Esophagus muscularis mucosa (tissue), 4 donors: ENCODE results near the gene MEG3. TPM values are rescaled to one million over a fixed set of nuclear protein-coding genes. Genes with fewer than 3 reads are reported as not detected.

Source experiments
- DNase-seq: peaks from one replicate; pipeline ENCODE4 v3.0.0-alpha.2; 2017; ENCODE audit errors: extremely low spot score
- H3K27ac ChIP-seq, 4 donors: fragments of 200-600 bp; sonication (generic); replicated peaks in 1 of 4; 1 replicate in 3 of 4; 2 replicates in 1 of 4; pipeline ENCODE4 v1.5.1; 2016 to 2019; ENCODE audit warnings: mild to moderate bottlenecking in 1 of 4
- H3K27me3 ChIP-seq, 4 donors: fragments of 200-600 bp; sonication (generic); one replicate each; pipeline versions ENCODE4 v1.5.1 to v1.6.0; 2016 to 2019
- H3K36me3 ChIP-seq, 4 donors: fragments of 200-600 bp; sonication (generic); one replicate each; pipeline ENCODE4 v1.5.1; 2016 to 2019
- H3K4me1 ChIP-seq, 4 donors: fragments of 200-600 bp; sonication (generic); one replicate each; pipeline ENCODE4 v1.5.1; 2016 to 2019
- H3K4me3 ChIP-seq, 4 donors: fragments of 200-600 bp; sonication (generic); 1 replicate in 2 of 4; 2 replicates in 2 of 4; pipeline ENCODE4 v1.5.1; 2016 to 2019; ENCODE audit warnings: mild to moderate bottlenecking in 4 of 4, moderate library complexity in 1 of 4
- H3K9me3 ChIP-seq, 4 donors: fragments of 200-600 bp; sonication (generic); 1 replicate in 3 of 4; 2 replicates in 1 of 4; pipeline ENCODE4 v1.5.1; 2016 to 2019
- EP300 ChIP-seq: sonication (generic); formaldehyde crosslinking; IDR thresholded peaks from one replicate; pipeline ENCODE4 v1.6.1; 2017; ENCODE audit warnings: antibody characterized with exemption
- POLR2A ChIP-seq: fragments of 450-650 bp; IDR thresholded peaks from one replicate; pipeline ENCODE4 v1.6.1; 2017; ENCODE audit warnings: antibody characterized with exemption, moderate library complexity, mild to moderate bottlenecking, low read depth
- POLR2AphosphoS5 ChIP-seq, 2 donors: sonication (generic); formaldehyde crosslinking; IDR thresholded peaks; one replicate each; pipeline ENCODE4 v1.6.1; 2017; ENCODE audit warnings: antibody characterized with exemption in 2 of 2
- WGBS: methylation state at CpG from one replicate; pipeline ENCODE4 v1.1.5; 2018; 5-methylcytosine and 5-hydroxymethylcytosine counted together
- intact Hi-C: fragments of 100-400 bp; cut with DNase I; formaldehyde crosslinking; loops from one replicate; pipeline ENCODE4 v1.15.1; 2023
- total RNA-seq, 4 donors: library from RNA; depleted of rRNA; stranded (reverse); fragments of >200 nt; gene quantifications; one replicate each; pipeline versions ENCODE4 v1.1.0 to v1.2.1, GENCODE V29; 2016
- TF ChIP-seq, protein P1 (sequence below), 3 experiments: fragments of 200-600 bp in 2 of 3; fragments of 450-650 bp in 1 of 3; sonication (generic) in 2 of 3; IDR thresholded peaks; one replicate each; pipeline ENCODE4 v1.5.1; 2017 to 2019; ENCODE audit warnings: antibody characterized with exemption in 3 of 3, mild to moderate bottlenecking in 2 of 3, moderate library complexity in 1 of 3

The MEG3 gene
- total RNA-seq, 4 donors from 2014 or later, result 9.4 to 53.2 (median 22.1) TPM

DNA sequence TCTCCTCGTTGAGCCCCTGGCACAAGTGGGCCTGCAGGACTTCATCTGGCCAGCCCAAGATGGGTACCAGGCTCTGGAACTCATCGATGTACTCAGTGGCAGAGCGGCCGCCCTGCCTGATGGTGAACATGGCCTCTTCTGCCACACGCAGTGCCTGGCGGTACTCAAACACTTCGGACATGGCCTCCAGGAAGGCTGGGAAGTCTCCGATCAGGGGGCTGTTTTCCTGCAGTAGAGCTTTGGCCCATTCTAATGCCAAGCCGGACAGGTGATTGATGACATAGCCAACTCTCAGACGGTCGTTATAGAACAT is 57.8 kb downstream of the MEG3 start:
- no peak for DNase-seq
- no peak overlapping the region for H3K4me3 ChIP-seq
- peaks cover 0 to 4% (median 2%) of the 10 kb centered on the region in 4 donors for H3K4me1 ChIP-seq
- H3K36me3 ChIP-seq, result no peaks in the 10 kb centered on the region
- TF ChIP-seq EP300 (no peak), POLR2AphosphoS5 (IDR thresholded peaks at IDR 0.05) (no peak), POLR2A (no peak)
- TF ChIP-seq, protein P1, sequence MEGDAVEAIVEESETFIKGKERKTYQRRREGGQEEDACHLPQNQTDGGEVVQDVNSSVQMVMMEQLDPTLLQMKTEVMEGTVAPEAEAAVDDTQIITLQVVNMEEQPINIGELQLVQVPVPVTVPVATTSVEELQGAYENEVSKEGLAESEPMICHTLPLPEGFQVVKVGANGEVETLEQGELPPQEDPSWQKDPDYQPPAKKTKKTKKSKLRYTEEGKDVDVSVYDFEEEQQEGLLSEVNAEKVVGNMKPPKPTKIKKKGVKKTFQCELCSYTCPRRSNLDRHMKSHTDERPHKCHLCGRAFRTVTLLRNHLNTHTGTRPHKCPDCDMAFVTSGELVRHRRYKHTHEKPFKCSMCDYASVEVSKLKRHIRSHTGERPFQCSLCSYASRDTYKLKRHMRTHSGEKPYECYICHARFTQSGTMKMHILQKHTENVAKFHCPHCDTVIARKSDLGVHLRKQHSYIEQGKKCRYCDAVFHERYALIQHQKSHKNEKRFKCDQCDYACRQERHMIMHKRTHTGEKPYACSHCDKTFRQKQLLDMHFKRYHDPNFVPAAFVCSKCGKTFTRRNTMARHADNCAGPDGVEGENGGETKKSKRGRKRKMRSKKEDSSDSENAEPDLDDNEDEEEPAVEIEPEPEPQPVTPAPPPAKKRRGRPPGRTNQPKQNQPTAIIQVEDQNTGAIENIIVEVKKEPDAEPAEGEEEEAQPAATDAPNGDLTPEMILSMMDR (IDR thresholded peaks at IDR 0.05), result no peak
- peaks cover 0 to 11% (median 0%) of the 10 kb centered on the region in 4 donors for H3K27me3 ChIP-seq
- intact Hi-C loops, result no loop called here
- 94% methylated on average over 11 of the region's 11 CpGs for WGBS
- no peaks in the 10 kb centered on the region for H3K9me3 ChIP-seq
- no peak overlapping the region for H3K27ac ChIP-seq

DNA sequence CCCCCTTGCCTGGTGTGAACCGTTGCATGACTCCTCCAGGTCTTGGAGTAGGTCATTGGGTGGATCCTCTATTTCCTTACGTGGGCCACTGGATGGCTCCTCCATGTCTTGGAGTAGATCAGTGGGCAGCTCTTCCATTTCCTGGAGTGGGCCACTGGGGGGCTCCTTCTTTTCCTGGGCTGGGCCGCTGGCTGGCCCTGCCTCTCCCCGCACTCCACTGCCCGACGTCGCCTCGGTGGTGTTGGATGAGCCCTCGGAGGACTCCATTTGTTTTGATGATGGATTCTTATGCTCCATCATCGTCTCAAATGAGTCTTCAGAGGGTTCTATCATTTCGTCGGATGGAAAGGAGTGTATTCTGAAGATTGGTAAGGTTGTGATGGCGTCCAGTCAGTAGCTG is 58.5 kb downstream of the MEG3 start:
- WGBS, result 92% methylated on average over 11 of the region's 13 CpGs

DNA sequence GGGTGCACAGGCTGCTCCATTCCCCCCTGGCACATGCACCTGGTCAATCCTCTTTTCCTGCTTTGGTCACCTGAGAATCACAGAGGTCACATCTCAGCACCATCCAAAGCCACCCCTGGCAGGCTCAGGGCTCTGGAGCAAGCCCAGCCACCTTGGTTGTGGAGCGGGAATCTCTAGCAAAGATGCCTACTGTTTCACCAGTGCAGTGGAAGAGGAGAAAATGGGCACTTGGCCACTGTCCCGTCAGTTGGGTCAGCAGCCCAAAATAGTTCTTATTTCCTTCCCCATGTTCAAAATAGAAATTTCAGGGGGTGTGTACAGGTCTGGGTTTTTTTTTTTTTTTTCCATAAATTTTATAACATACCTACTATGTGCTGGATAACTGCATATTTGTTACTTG is 59.3 kb downstream of the MEG3 start:
- H3K4me1 ChIP-seq, result peaks cover 0 to 4% (median 2%) of the 10 kb centered on the region in 4 donors
- H3K27ac ChIP-seq, result no peak overlapping the region
- TF ChIP-seq, protein P1 (IDR thresholded peaks at IDR 0.05), result no peak
- TF ChIP-seq POLR2AphosphoS5 (IDR thresholded peaks at IDR 0.05), result no peak
- no peak for TF ChIP-seq POLR2A
- TF ChIP-seq EP300, result no peak
- intact Hi-C loops, result no loop called here
- H3K9me3 ChIP-seq, result no peaks in the 10 kb centered on the region
- H3K36me3 ChIP-seq, result no peaks in the 10 kb centered on the region
- no peak overlapping the region for H3K4me3 ChIP-seq
- H3K27me3 ChIP-seq, result no peaks in the 10 kb centered on the region
- DNase-seq, result no peak
- WGBS, result 62% methylated on average over 2 of the region's 2 CpGs

More for the DNA sequence above, 58.5 kb downstream of the MEG3 start:
- TF ChIP-seq EP300 (no peak), POLR2A (no peak)
- TF ChIP-seq, protein P1 (IDR thresholded peaks at IDR 0.05), result no peak
- Histone ChIP-seq H3K27me3 (peaks cover 0 to 3% (median 0%) of the 10 kb centered on the region in 4 donors), H3K4me3 (no peak overlapping the region), H3K4me1 (peaks cover 0 to 4% (median 2%) of the 10 kb centered on the region in 4 donors), H3K9me3 (no peaks in the 10 kb centered on the region), H3K36me3 (no peaks in the 10 kb centered on the region), H3K27ac (no peak overlapping the region)
- intact Hi-C loops, result no loop called here
- DNase-seq, result no peak

DNA sequence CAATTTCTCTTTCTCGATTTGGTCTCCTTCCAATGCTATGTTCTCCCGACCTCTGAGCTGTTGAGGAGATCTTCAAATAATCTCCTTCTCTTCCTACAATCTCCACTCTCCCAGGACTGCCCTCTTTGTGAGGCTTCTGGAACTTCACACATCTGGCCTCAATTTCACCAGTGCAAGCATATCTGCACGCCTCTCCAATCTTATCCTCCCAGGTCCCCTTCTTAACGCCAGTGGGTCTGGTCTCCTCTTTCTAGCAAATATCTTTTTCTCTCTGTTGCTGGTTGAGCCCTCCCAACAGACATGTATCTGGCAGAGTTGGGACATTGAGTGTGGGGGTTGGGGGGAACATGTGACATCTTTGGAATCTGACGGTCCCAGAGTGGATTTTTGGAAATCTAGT is 59.7 kb downstream of the MEG3 start:
- H3K27me3 ChIP-seq, result no peaks in the 10 kb centered on the region
- no peak for DNase-seq
- H3K4me3 ChIP-seq, result no peak overlapping the region
- no peak overlapping the region for H3K27ac ChIP-seq
- TF ChIP-seq POLR2AphosphoS5 (IDR thresholded peaks at IDR 0.05), result no peak
- TF ChIP-seq, protein P1 (IDR thresholded peaks at IDR 0.05), result no peak
- TF ChIP-seq POLR2A, result no peak
- TF ChIP-seq EP300, result no peak
- WGBS, result 64% methylated on average over 5 of the region's 5 CpGs
- intact Hi-C loops, result no loop called here
- no peaks in the 10 kb centered on the region for H3K36me3 ChIP-seq
- H3K9me3 ChIP-seq, result no peaks in the 10 kb centered on the region
- H3K4me1 ChIP-seq, result peaks cover 0 to 4% (median 2%) of the 10 kb centered on the region in 4 donors

DNA sequence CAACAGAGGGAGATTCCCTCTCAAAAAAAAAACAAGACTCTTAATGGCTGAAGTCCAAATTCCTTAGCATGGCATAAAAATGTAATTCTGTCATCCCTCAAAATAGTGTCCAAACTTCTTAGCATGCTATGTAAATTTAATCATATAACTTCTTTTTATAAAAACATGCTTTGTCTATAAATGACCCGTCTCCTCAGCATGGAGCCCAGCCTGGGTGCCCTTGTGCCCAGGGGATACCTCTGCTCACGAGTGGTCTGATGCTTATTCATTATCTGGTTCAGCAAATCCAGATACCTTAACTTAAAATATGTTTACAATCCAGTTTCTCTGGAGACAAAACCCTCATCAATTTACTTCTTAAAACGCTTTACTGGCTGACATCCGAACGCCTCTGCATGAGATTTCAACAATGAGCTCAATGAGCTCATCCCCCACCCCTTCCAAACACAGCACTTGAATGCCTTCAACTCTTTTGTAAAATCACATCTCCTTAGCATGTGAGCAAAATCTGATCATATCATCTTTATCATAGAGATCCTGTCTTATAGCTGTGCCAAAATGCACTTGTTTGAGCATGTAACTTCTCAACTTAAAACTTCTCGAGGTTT is 61.9 kb downstream of the MEG3 start:
- peaks cover 0 to 4% (median 2%) of the 10 kb centered on the region in 4 donors for H3K4me1 ChIP-seq
- WGBS, result 45% methylated on average over 6 of the region's 6 CpGs
- TF ChIP-seq POLR2A (no peak), EP300 (no peak), POLR2AphosphoS5 (IDR thresholded peaks at IDR 0.05) (no peak)
- TF ChIP-seq, protein P1 (IDR thresholded peaks at IDR 0.05), result no peak
- peaks cover 0 to 17% (median 0%) of the 10 kb centered on the region in 4 donors for H3K27me3 ChIP-seq
- no peaks in the 10 kb centered on the region for H3K36me3 ChIP-seq
- H3K9me3 ChIP-seq, result no peaks in the 10 kb centered on the region
- H3K27ac ChIP-seq, result no peak overlapping the region
- DNase-seq, result no peak
- no peak overlapping the region for H3K4me3 ChIP-seq
- intact Hi-C loops, result no loop called here
